ENCODE measurements around the gene SLC25A14. TPM values are rescaled to one million over a fixed set of nuclear protein-coding genes. Genes with fewer than 3 reads are reported as not detected.
"Not testable (repeated sequence)": the region's sequence is repeated elsewhere in the genome, so short reads cannot be mapped to it uniquely, and the experiment has no call there.

The SLC25A14 gene
- total RNA-seq, 1 donor from 2014 or later: 8.0 TPM

GRCh38 chrX:130347321-130347720, 7.6 kb downstream of the SLC25A14 start:
- no peak for TF ChIP-seq CTCF (IDR thresholded peaks at IDR 0.05)
- no peak for ATAC-seq
- no peaks in the 10 kb centered on the region for H3K4me1 ChIP-seq

GRCh38 chrX:130351567-130351966, 11.8 kb downstream of the SLC25A14 start:
- no peaks in the 10 kb centered on the region for H3K27me3 ChIP-seq
- no peak for TF ChIP-seq CTCF (IDR thresholded peaks at IDR 0.05)
- no peak for ATAC-seq
- H3K36me3 ChIP-seq: no peaks in the 10 kb centered on the region
- H3K9me3 ChIP-seq: no peaks in the 10 kb centered on the region
- no peaks in the 10 kb centered on the region for H3K4me1 ChIP-seq
- H3K27ac ChIP-seq: no peak overlapping the region
- no peak overlapping the region for H3K4me3 ChIP-seq
- intact Hi-C loops (cut with DNase I): no loop called here
- DNase-seq: no peak

More at GRCh38 chrX:130347321-130347720, 7.6 kb downstream of the SLC25A14 start:
- no peak overlapping the region for H3K4me3 ChIP-seq
- H3K36me3 ChIP-seq: no peaks in the 10 kb centered on the region
- no peak for DNase-seq
- no peaks in the 10 kb centered on the region for H3K9me3 ChIP-seq
- H3K27ac ChIP-seq: no peak overlapping the region
- no peaks in the 10 kb centered on the region for H3K27me3 ChIP-seq
- intact Hi-C loops (cut with DNase I): no loop called here

- H3K36me3 ChIP-seq; H3K27me3 ChIP-seq; H3K4me1 ChIP-seq; H3K4me3 ChIP-seq; DNase-seq; ATAC-seq; intact Hi-C loops (cut with DNase I); H3K27ac ChIP-seq; H3K9me3 ChIP-seq: not testable (repeated sequence)
These were observed 12.3 kb downstream of the SLC25A14 start for GRCh38 chrX:130352050-130352449.

GRCh38 chrX:130376077-130376476, 36.4 kb downstream of the SLC25A14 start:
- Histone ChIP-seq H3K4me1 (no peaks in the 10 kb centered on the region), H3K36me3 (no peaks in the 10 kb centered on the region), H3K4me3 (no peak overlapping the region), H3K27ac (no peak overlapping the region), H3K9me3 (no peaks in the 10 kb centered on the region), H3K27me3 (no peaks in the 10 kb centered on the region)
- intact Hi-C loops (cut with DNase I): no loop called here
- TF ChIP-seq CTCF (IDR thresholded peaks at IDR 0.05): no peak
- DNase-seq: no peak
- ATAC-seq: no peak

- Histone ChIP-seq H3K36me3 (no peaks in the 10 kb centered on the region), H3K4me3 (no peak overlapping the region), H3K27ac (no peak overlapping the region), H3K27me3 (no peaks in the 10 kb centered on the region), H3K4me1 (no peaks in the 10 kb centered on the region), H3K9me3 (no peaks in the 10 kb centered on the region)
- ATAC-seq (no peak), DNase-seq (no peak)
- TF ChIP-seq CTCF (IDR thresholded peaks at IDR 0.05): no peak
- intact Hi-C loops (cut with DNase I): no loop called here
These were observed 38.4 kb downstream of the SLC25A14 start for GRCh38 chrX:130378024-130378669.

GRCh38 chrX:130385520-130385919, 45.8 kb downstream of the SLC25A14 start, which contains the start of gene GPR119:
Gene GPR119, minus strand, starts transcription at chrX:130385674. Its CDS starts 227 bp downstream, at chrX:130385447.
- intact Hi-C loops (cut with DNase I): no loop called here

More at GRCh38 chrX:130385520-130385919, 45.8 kb downstream of the SLC25A14 start, which contains the start of gene GPR119:
- no peak for ATAC-seq
- Histone ChIP-seq H3K4me1 (no peaks in the 10 kb centered on the region), H3K4me3 (no peak within 1 kb of the TSS), H3K27ac (no peak within 1 kb of the TSS), H3K36me3 (no peaks in the 10 kb centered on the region), H3K27me3 (no peaks in the 10 kb centered on the region), H3K9me3 (no peaks in the 10 kb centered on the region)
- DNase-seq: no peak
- no peak for TF ChIP-seq CTCF (IDR thresholded peaks at IDR 0.05)
